HEK293T (cell line): ENCODE measurements around the gene SRGAP1.

Source experiments
- BHLHE40 ChIP-seq: fragments of 450-650 bp; IDR thresholded peaks from 2 replicates; pipeline ENCODE4 v1.6.1; 2016; ENCODE audit warnings: mild to moderate bottlenecking, moderate library complexity, borderline replicate concordance
- CTBP1 ChIP-seq: fragments of 450-650 bp; IDR thresholded peaks from 2 replicates; pipeline ENCODE4 v1.6.1; 2016; ENCODE audit warnings: borderline replicate concordance
- ELF4 ChIP-seq: fragments of 450-650 bp; IDR thresholded peaks from 2 replicates; pipeline ENCODE4 v1.6.1; 2017; ENCODE audit warnings: antibody characterized with exemption
- FOXA1 ChIP-seq: fragments of 450-650 bp; IDR thresholded peaks from 2 replicates; pipeline ENCODE4 v1.6.1; 2016; ENCODE audit warnings: mild to moderate bottlenecking
- FOXK2 ChIP-seq: fragments of 450-650 bp; IDR thresholded peaks from 2 replicates; pipeline ENCODE4 v1.6.1; 2016; ENCODE audit warnings: mild to moderate bottlenecking
- FOXM1 ChIP-seq: fragments of 450-650 bp; IDR thresholded peaks from 2 replicates; pipeline ENCODE4 v1.6.1; 2017; ENCODE audit warnings: mild to moderate bottlenecking, borderline replicate concordance
- HDGF ChIP-seq: fragments of 450-650 bp; IDR thresholded peaks from 2 replicates; pipeline ENCODE4 v1.6.1; 2017; ENCODE audit warnings: antibody characterized with exemption, borderline replicate concordance
- L3MBTL2 ChIP-seq: fragments of 450-650 bp; conservative IDR thresholded peaks from 2 replicates; pipeline ENCODE4 v1.6.1; 2016; ENCODE audit warnings: mild to moderate bottlenecking
- LEF1 ChIP-seq: fragments of 450-650 bp; IDR thresholded peaks from 2 replicates; pipeline ENCODE4 v1.6.1; 2017; ENCODE audit warnings: mild to moderate bottlenecking, borderline replicate concordance
- SP1 ChIP-seq: fragments of 450-650 bp; IDR thresholded peaks from 2 replicates; pipeline ENCODE4 v1.6.1; 2017
- SUZ12 ChIP-seq: fragments of 450-650 bp; IDR thresholded peaks from 2 replicates; pipeline ENCODE4 v1.6.1; 2016; ENCODE audit warnings: mild to moderate bottlenecking

- TF ChIP-seq FOXK2, result no peak
- no peak for TF ChIP-seq FOXM1
- TF ChIP-seq FOXA1, result no peak
- no peak for TF ChIP-seq SP1
- no peak for TF ChIP-seq BHLHE40
- TF ChIP-seq LEF1, result no peak
- TF ChIP-seq HDGF, result no peak
- TF ChIP-seq SUZ12, result no peak
- no peak for TF ChIP-seq CTBP1
- TF ChIP-seq ELF4, result no peak
- no peak for TF ChIP-seq L3MBTL2
These were observed 165.0 kb downstream of the SRGAP1 start for GRCh38 chr12:64009321-64010068.
